ENCODE results near the gene MEGF9. TPM values are rescaled to one million over a fixed set of nuclear protein-coding genes. Genes with fewer than 3 reads are reported as not detected.

Gene MEGF9
- total and polyA plus RNA-seq, 2 of the 13 experiments (the other 11 are each of a cell fraction or from before 2014, with no cell fraction given) = 3.1 to 3.3 TPM

DNA sequence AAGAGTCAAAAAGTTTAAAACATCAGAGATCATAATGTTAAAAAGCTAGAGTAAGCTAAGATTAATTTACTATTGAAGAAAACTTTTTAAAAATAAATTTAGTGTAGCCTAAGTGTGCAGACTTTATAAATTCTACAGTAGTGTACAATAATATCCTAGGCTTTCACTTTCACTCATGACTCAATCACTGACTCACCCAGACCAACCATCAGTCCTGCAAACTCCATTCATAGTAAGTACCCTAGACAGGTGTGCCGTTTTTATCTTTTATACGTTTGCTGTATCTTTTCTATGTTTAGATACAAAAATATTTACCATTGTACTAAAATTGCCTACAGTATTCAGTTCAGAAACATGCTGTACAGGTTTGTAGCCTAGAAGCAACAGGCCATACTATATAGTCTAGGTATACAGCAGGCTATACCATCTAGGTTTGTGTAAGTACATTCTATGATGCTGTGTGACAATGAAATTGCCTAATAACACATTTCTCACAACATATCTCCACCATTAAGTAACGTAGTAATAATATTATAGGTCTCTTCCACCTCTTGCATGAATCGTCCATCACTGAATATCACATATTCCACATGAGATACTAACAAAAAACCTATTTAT is 59.2 kb downstream of the MEGF9 start (continued):
- no peak for TF ChIP-seq RAD51 (IDR thresholded peaks at IDR 0.05; ENCODE audit: borderline replicate concordance)
- TF ChIP-seq, protein P1, sequence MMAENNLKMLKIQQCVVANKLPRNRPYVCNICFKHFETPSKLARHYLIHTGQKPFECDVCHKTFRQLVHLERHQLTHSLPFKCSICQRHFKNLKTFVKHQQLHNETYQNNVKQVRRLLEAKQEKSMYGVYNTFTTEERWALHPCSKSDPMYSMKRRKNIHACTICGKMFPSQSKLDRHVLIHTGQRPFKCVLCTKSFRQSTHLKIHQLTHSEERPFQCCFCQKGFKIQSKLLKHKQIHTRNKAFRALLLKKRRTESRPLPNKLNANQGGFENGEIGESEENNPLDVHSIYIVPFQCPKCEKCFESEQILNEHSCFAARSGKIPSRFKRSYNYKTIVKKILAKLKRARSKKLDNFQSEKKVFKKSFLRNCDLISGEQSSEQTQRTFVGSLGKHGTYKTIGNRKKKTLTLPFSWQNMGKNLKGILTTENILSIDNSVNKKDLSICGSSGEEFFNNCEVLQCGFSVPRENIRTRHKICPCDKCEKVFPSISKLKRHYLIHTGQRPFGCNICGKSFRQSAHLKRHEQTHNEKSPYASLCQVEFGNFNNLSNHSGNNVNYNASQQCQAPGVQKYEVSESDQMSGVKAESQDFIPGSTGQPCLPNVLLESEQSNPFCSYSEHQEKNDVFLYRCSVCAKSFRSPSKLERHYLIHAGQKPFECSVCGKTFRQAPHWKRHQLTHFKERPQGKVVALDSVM (CRISPR knock-in tag; IDR thresholded peaks at IDR 0.05) = no peak
- no peak for TF ChIP-seq ZBTB20 (CRISPR knock-in tag; IDR thresholded peaks at IDR 0.05; ENCODE audit: borderline replicate concordance, low read depth)
- TF ChIP-seq SALL2 (CRISPR knock-in tag; IDR thresholded peaks at IDR 0.05) = no peak
- TF ChIP-seq ZNF121 (CRISPR knock-in tag; IDR thresholded peaks at IDR 0.05) = no peak
- TF ChIP-seq, protein P2, sequence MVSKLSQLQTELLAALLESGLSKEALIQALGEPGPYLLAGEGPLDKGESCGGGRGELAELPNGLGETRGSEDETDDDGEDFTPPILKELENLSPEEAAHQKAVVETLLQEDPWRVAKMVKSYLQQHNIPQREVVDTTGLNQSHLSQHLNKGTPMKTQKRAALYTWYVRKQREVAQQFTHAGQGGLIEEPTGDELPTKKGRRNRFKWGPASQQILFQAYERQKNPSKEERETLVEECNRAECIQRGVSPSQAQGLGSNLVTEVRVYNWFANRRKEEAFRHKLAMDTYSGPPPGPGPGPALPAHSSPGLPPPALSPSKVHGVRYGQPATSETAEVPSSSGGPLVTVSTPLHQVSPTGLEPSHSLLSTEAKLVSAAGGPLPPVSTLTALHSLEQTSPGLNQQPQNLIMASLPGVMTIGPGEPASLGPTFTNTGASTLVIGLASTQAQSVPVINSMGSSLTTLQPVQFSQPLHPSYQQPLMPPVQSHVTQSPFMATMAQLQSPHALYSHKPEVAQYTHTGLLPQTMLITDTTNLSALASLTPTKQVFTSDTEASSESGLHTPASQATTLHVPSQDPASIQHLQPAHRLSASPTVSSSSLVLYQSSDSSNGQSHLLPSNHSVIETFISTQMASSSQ (IDR thresholded peaks at IDR 0.05; ENCODE audit: low read depth) = no peak
- TF ChIP-seq, protein P2 (CRISPR knock-in tag; IDR thresholded peaks at IDR 0.05; ENCODE audit: borderline replicate concordance) = no peak
- TF ChIP-seq, protein P3, sequence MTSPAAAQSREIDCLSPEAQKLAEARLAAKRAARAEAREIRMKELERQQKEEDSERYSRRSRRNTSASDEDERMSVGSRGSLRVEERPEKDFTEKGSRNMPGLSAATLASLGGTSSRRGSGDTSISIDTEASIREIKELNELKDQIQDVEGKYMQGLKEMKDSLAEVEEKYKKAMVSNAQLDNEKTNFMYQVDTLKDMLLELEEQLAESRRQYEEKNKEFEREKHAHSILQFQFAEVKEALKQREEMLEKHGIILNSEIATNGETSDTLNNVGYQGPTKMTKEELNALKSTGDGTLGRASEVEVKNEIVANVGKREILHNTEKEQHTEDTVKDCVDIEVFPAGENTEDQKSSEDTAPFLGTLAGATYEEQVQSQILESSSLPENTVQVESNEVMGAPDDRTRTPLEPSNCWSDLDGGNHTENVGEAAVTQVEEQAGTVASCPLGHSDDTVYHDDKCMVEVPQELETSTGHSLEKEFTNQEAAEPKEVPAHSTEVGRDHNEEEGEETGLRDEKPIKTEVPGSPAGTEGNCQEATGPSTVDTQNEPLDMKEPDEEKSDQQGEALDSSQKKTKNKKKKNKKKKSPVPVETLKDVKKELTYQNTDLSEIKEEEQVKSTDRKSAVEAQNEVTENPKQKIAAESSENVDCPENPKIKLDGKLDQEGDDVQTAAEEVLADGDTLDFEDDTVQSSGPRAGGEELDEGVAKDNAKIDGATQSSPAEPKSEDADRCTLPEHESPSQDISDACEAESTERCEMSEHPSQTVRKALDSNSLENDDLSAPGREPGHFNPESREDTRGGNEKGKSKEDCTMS (CRISPR knock-in tag; conservative IDR thresholded peaks at IDR 0.05) = no peak
- TF ChIP-seq, protein P4, sequence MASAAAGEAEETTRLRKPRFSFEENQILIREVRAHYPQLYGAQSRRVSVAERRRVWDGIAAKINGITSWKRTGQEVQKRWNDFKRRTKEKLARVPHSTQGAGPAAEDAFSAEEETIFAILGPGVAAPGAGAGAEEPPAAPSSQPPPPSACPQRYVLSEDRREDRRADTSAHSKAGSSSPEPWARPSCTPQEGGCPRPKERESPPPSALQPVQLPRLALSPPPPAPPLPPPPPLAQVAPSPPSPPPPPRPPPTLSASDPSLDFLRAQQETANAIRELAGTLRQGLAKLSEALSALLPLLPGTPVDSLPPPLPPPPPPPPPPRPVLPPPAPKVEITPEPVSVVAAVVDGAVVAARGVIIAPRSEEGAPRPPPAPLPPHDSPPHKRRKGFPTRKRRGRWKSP (CRISPR knock-in tag; IDR thresholded peaks at IDR 0.05) = no peak
- TF ChIP-seq ZNF232 (CRISPR knock-in tag; IDR thresholded peaks at IDR 0.05; ENCODE audit: borderline replicate concordance) = no peak
